Measurements from ENCODE around the gene SLC35G2. TPM values are rescaled to one million over a fixed set of nuclear protein-coding genes. Genes with fewer than 3 reads are reported as not detected.
"Not testable (repeated sequence)": the region's sequence is repeated elsewhere in the genome, so short reads cannot be mapped to it uniquely, and the experiment has no call there.

The SLC35G2 gene
- total RNA-seq, 4 donors from 2014 or later, result 3.3 to 6.1 (median 5.4) TPM

DNA sequence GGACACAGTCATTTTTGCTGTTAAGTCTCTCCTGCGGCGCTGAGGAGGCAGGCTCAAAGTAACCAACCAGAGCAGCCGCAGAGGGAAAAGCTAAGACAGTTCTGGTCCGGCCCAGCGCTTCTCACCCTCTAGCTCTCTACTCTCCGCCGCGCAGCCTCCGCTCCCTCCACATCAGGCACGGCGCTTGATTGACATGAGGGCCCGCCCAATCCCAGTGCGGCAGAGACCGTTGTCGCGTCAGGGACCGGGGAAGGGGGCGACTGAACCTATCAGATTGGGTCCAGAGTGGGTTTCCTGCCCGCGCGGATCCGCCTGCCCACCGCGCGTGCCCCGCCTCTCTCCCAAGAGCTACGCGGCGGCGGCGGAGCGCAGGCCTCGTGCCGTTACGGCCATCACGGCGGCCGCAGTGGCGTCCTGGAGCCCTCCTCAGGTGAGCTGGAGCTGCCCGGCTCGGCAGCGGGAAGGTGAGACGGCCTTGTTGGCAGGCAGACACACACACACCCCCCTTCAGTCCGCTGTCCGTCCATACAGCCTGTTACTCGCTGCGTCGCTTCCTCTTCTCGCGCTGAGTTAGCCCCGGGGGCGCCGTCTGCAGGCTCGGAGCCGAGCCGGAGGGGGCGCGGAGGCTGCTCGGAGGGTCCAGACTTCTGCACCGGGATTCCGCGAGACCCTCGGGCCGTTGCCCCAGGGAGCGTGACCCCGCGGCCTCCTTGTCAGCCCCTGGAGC lies 43.1 kb downstream of the SLC35G2 start, which contains the start of gene NCK1:
Gene NCK1, plus strand, starts transcription at position 319 of the 727 bp plus-strand sequence. CDS start 65,794 bp downstream, outside the sequence.
- peak; percentile 100 for ATAC-seq
- no peaks in the 10 kb centered on the region for H3K9me3 ChIP-seq
- WGBS, 2 donors (ENCODE audit: low coverage in 1 of 2), result 0% methylated on average over 2 of the region's 67 CpGs; no CpG with 5 or more reads in 1 of the 2 donors
- TF ChIP-seq, protein P1, sequence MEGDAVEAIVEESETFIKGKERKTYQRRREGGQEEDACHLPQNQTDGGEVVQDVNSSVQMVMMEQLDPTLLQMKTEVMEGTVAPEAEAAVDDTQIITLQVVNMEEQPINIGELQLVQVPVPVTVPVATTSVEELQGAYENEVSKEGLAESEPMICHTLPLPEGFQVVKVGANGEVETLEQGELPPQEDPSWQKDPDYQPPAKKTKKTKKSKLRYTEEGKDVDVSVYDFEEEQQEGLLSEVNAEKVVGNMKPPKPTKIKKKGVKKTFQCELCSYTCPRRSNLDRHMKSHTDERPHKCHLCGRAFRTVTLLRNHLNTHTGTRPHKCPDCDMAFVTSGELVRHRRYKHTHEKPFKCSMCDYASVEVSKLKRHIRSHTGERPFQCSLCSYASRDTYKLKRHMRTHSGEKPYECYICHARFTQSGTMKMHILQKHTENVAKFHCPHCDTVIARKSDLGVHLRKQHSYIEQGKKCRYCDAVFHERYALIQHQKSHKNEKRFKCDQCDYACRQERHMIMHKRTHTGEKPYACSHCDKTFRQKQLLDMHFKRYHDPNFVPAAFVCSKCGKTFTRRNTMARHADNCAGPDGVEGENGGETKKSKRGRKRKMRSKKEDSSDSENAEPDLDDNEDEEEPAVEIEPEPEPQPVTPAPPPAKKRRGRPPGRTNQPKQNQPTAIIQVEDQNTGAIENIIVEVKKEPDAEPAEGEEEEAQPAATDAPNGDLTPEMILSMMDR (IDR thresholded peaks at IDR 0.05), result peak in 3 of 4 experiments; percentile 24 to 40 (median 29)
- TF ChIP-seq POLR2A (IDR thresholded peaks at IDR 0.05) (peak; percentile 83 to 84), EP300 (IDR thresholded peaks at IDR 0.05) (no peak), POLR2AphosphoS5 (IDR thresholded peaks at IDR 0.05) (peak; percentile 95)
- H3K27ac ChIP-seq, result peak within 1 kb of the TSS; percentile 94 to 98 (median 96)
- no peaks in the 10 kb centered on the region for H3K36me3 ChIP-seq
- H3K4me1 ChIP-seq, result peaks cover 0 to 37% (median 0%) of the 10 kb centered on the region in 3 donors
- peak within 1 kb of the TSS; percentile 89 to 93 for H3K4me3 ChIP-seq
- no peaks in the 10 kb centered on the region for H3K27me3 ChIP-seq

- peak; percentile 35 for ATAC-seq
- Histone ChIP-seq H3K4me3 (peak overlapping the region; percentile 89 to 93), H3K9me3 (no peaks in the 10 kb centered on the region), H3K36me3 (no peaks in the 10 kb centered on the region), H3K27ac (peak overlapping the region; percentile 94 to 98 (median 96)), H3K4me1 (peaks cover 0 to 37% (median 0%) of the 10 kb centered on the region in 3 donors), H3K27me3 (no peaks in the 10 kb centered on the region)
- 1 to 2% methylated on average over 11 of the region's 39 CpGs for WGBS, 2 donors (ENCODE audit: low coverage in 1 of 2)
- TF ChIP-seq, protein P1 (IDR thresholded peaks at IDR 0.05), result no peak
- TF ChIP-seq POLR2AphosphoS5 (IDR thresholded peaks at IDR 0.05), result peak; percentile 2
Measured at GRCh38 chr3:136862617-136863322, 43.8 kb downstream of the SLC35G2 start.

DNA sequence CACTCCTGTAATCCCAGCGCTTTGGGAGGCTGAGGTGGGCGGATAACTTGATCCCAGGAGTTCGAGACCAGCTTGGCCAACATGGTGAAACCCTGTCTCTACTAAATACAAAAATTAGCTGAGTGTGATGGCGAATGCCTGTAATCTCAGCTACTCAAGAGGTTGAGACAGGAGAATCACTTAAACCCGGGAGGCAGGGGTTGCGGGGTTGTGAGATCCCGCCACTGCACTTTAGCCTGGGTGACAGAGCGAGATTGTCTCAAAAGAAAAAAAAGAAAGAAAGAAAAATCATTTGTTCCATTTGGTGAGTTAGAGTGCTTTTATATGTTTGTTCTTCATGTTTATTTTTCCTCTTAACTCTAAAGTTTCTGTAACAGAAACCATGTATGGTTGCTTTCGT lies 50.4 kb downstream of the SLC35G2 start:
- TF ChIP-seq POLR2AphosphoS5 (IDR thresholded peaks at IDR 0.05) (no peak), POLR2A (IDR thresholded peaks at IDR 0.05) (no peak), EP300 (IDR thresholded peaks at IDR 0.05) (no peak)
- TF ChIP-seq, protein P1 (IDR thresholded peaks at IDR 0.05), result no peak

GRCh38 chr3:136872258-136872657 lies 53.3 kb downstream of the SLC35G2 start:
- H3K4me3 ChIP-seq, H3K27me3 ChIP-seq, ATAC-seq, H3K9me3 ChIP-seq, H3K27ac ChIP-seq: not testable (repeated sequence)
- Histone ChIP-seq H3K4me1 (peaks cover 0 to 24% (median 2%) of the 10 kb centered on the region in 3 donors), H3K36me3 (peaks cover 0 to 17% of the 10 kb centered on the region in 2 donors)
- WGBS, 2 donors (ENCODE audit: low coverage in 1 of 2), result 100% methylated on average over 2 of the region's 3 CpGs

More for the DNA sequence above, 50.4 kb downstream of the SLC35G2 start:
- 90 to 95% methylated on average over 9 of the region's 9 CpGs for WGBS, 2 donors (ENCODE audit: low coverage in 1 of 2)
- Histone ChIP-seq H3K9me3 (no peaks in the 10 kb centered on the region), H3K27ac (no peak overlapping the region), H3K27me3 (no peaks in the 10 kb centered on the region), H3K36me3 (peaks cover 0 to 17% of the 10 kb centered on the region in 2 donors), H3K4me1 (peaks cover 0 to 24% (median 0%) of the 10 kb centered on the region in 3 donors), H3K4me3 (no peak overlapping the region)
- no peak for ATAC-seq

- WGBS, 2 donors (ENCODE audit: low coverage in 1 of 2), result no CpG with 5 or more reads among the region's 2 CpGs
- not testable (repeated sequence) for H3K9me3 ChIP-seq, H3K36me3 ChIP-seq, H3K27ac ChIP-seq, H3K4me3 ChIP-seq, H3K27me3 ChIP-seq, ATAC-seq
- peaks cover 0 to 26% (median 6%) of the 10 kb centered on the region in 3 donors for H3K4me1 ChIP-seq
Measured at GRCh38 chr3:136879510-136879909, 60.6 kb downstream of the SLC35G2 start.

Measured in gastroesophageal sphincter (tissue), 4 donors.